Activated CD4-positive, alpha-beta T cell treated with anti-CD3 and anti-CD28 coated beads, Interleukin-2, Interleukin-6, amounts not matched to agents 100 ng/mL and 50 ng/mL, durations not matched to agents 16 hours and 8 hours (primary cell): ENCODE results near the gene HLA-DOB.
A peak's percentile ranks its signal among the peaks of the same experiment; 100 is the strongest.

Source experiments
- DNase-seq: peaks from one replicate; pipeline ENCODE4 v3.0.0-alpha.2; 2020

The HLA-DOB gene

GRCh38 chr6:32843331-32843978 lies 26.7 kb upstream of the HLA-DOB start:
- DNase-seq, result peak; percentile 33

- DNase-seq, result no peak
Observed at GRCh38 chr6:32842690-32843089, 25.9 kb upstream of the HLA-DOB start.

GRCh38 chr6:32842021-32842650 lies 25.3 kb upstream of the HLA-DOB start:
- no peak for DNase-seq

GRCh38 chr6:32840604-32841246 lies 23.9 kb upstream of the HLA-DOB start:
- peak; percentile 87 for DNase-seq

GRCh38 chr6:32839356-32839755 lies 22.6 kb upstream of the HLA-DOB start:
- no peak for DNase-seq

- DNase-seq, result peak; percentile 99
Observed at GRCh38 chr6:32838114-32838958, 21.5 kb upstream of the HLA-DOB start, which contains the start of gene TAP2. TAP2 (minus strand) TSS chr6:32838739; CDS start chr6:32838233, 506 bp downstream.

GRCh38 chr6:32837651-32838113 lies 20.9 kb upstream of the HLA-DOB start:
- DNase-seq, result no peak

GRCh38 chr6:32836873-32837272 lies 20.1 kb upstream of the HLA-DOB start:
- no peak for DNase-seq

GRCh38 chr6:32835167-32835893 lies 18.5 kb upstream of the HLA-DOB start:
- no peak for DNase-seq

GRCh38 chr6:32833664-32834063 lies 16.9 kb upstream of the HLA-DOB start:
- no peak for DNase-seq

- DNase-seq, result no peak
Observed at GRCh38 chr6:32832535-32832934, 15.7 kb upstream of the HLA-DOB start.

GRCh38 chr6:32830936-32831335 lies 14.1 kb upstream of the HLA-DOB start:
- no peak for DNase-seq

- no peak for DNase-seq
Observed at GRCh38 chr6:32830017-32830416, 13.2 kb upstream of the HLA-DOB start.

GRCh38 chr6:32829495-32829894 lies 12.7 kb upstream of the HLA-DOB start:
- no peak for DNase-seq

- no peak for DNase-seq
Observed at GRCh38 chr6:32827025-32827424, 10.2 kb upstream of the HLA-DOB start.

- DNase-seq, result no peak
Observed at GRCh38 chr6:32825966-32826365, 9.2 kb upstream of the HLA-DOB start.

GRCh38 chr6:32819729-32820128 lies 2.9 kb upstream of the HLA-DOB start:
- DNase-seq, result no peak

- no peak for DNase-seq
Observed at GRCh38 chr6:32818867-32819266, 2.1 kb upstream of the HLA-DOB start.

- DNase-seq, result no peak
Observed at GRCh38 chr6:32815996-32816395, 806 bp downstream of the HLA-DOB start.

GRCh38 chr6:32815115-32815514 lies 1.7 kb downstream of the HLA-DOB start:
- no peak for DNase-seq

GRCh38 chr6:32814145-32814544 lies 2.7 kb downstream of the HLA-DOB start:
- no peak for DNase-seq

- DNase-seq, result no peak
Observed at GRCh38 chr6:32809171-32809570, 7.6 kb downstream of the HLA-DOB start.
